GM23248 (cell line): Measurements from ENCODE around the gene FHOD3. TPM values are rescaled to one million over a fixed set of nuclear protein-coding genes. Genes with fewer than 3 reads are reported as not detected.

ENCODE experiments used
- DNase-seq: peaks from one replicate; pipeline ENCODE4 v3.0.0-alpha.2; 2015
- H2AFZ ChIP-seq: fragments of 200-600 bp; sonication (generic); 2 replicates; pipeline ENCODE4 v1.6.1; 2016; ENCODE audit warnings: antibody characterized with exemption
- H3F3A ChIP-seq: fragments of 200-600 bp; sonication (generic); 2 replicates; pipeline ENCODE4 v1.6.1; 2016; ENCODE audit warnings: mild to moderate bottlenecking, antibody characterized with exemption, mixed run types; ENCODE audit not compliant: insufficient read depth
- H3K27ac ChIP-seq: fragments of 200-600 bp; sonication (generic); 2 replicates; pipeline ENCODE4 v1.5.1; 2016; ENCODE audit warnings: mild to moderate bottlenecking
- H3K27me3 ChIP-seq: fragments of 200-600 bp; sonication (generic); replicated peaks from 2 replicates; pipeline ENCODE4 v1.6.1; 2016; ENCODE audit warnings: mild to moderate bottlenecking; ENCODE audit not compliant: insufficient read depth
- H3K36me3 ChIP-seq: fragments of 200-600 bp; sonication (generic); 2 replicates; pipeline ENCODE4 v1.6.1; 2016; ENCODE audit warnings: low read depth, mild to moderate bottlenecking
- H3K4me1 ChIP-seq: fragments of 200-600 bp; sonication (generic); 2 replicates; pipeline ENCODE4 v1.6.1; 2016; ENCODE audit warnings: mild to moderate bottlenecking; ENCODE audit not compliant: insufficient read depth
- H3K4me2 ChIP-seq: fragments of 200-600 bp; sonication (generic); one replicate; pipeline ENCODE4 v1.6.1; 2016; ENCODE audit warnings: mild to moderate bottlenecking; ENCODE audit not compliant: unreplicated experiment
- H3K4me3 ChIP-seq: fragments of 200-600 bp; sonication (generic); 2 replicates; pipeline ENCODE4 v1.5.1; 2016; ENCODE audit warnings: mild to moderate bottlenecking
- H3K79me2 ChIP-seq: fragments of 200-600 bp; sonication (generic); 2 replicates; pipeline ENCODE4 v1.6.1; 2016; ENCODE audit warnings: mild to moderate bottlenecking; ENCODE audit not compliant: insufficient read depth
- H3K9ac ChIP-seq: fragments of 200-600 bp; sonication (generic); 2 replicates; pipeline ENCODE4 v1.6.1; 2016; ENCODE audit warnings: mild to moderate bottlenecking
- H3K9me2 ChIP-seq: fragments of 200-600 bp; sonication (generic); 2 replicates; pipeline ENCODE4 v1.6.1; 2016; ENCODE audit warnings: mixed run types, mild to moderate bottlenecking, moderate library complexity; ENCODE audit not compliant: insufficient read depth
- H3K9me3 ChIP-seq: fragments of 200-600 bp; sonication (generic); one replicate; pipeline ENCODE4 v1.6.1; 2017; ENCODE audit warnings: low read depth
- H4K20me1 ChIP-seq: fragments of 200-600 bp; sonication (generic); 2 replicates; pipeline ENCODE4 v1.6.0; 2016; ENCODE audit not compliant: insufficient read depth
- EZH2 ChIP-seq: fragments of 200-600 bp; sonication (generic); IDR thresholded peaks from 2 replicates; pipeline ENCODE4 v1.6.1; 2018; ENCODE audit warnings: antibody characterized with exemption, mild to moderate bottlenecking; ENCODE audit not compliant: insufficient read depth, poor library complexity, severe bottlenecking
- EZH2phosphoT487 ChIP-seq: fragments of 200-600 bp; sonication (generic); IDR thresholded peaks from 2 replicates; pipeline ENCODE4 v1.6.1; 2018; ENCODE audit warnings: antibody characterized with exemption, moderate library complexity, mild to moderate bottlenecking, low read depth; ENCODE audit not compliant: insufficient read depth
- WGBS, 2 experiments: methylation state at CpG; one replicate each; pipeline ENCODE4 v1.1.6; 2015 to 2017; ENCODE audit warnings: low lambda C conversion rate in 2 of 2, low coverage in 1 of 2; ENCODE audit errors: missing lambda C conversion rate in 2 of 2; 5-methylcytosine and 5-hydroxymethylcytosine counted together
- in situ Hi-C: fragments of 300-500 bp; cut with MboI; formaldehyde crosslinking; loops from 2 replicates; pipeline ENCODE4 v1.15.0; 2020
- polyA plus RNA-seq: library from polyadenylated mRNA; unstranded; fragments of >200 nt; fragmentation: Nextera tagmentation; extraction: Ambion mirVana; gene quantifications from 2 replicates; pipeline ENCODE4 v1.2.1, GENCODE V29; 2016
- total RNA-seq: library from RNA; depleted of rRNA; stranded (reverse); fragments of >200 nt; shearing (Covaris generic); gene quantifications from 2 replicates; pipeline ENCODE4 v1.2.3, GENCODE V29; 2014

FHOD3 gene
- total and polyA plus RNA-seq, 2 experiments from 2014 or later: 1.6 to 10.1 TPM

- no peaks in the 10 kb centered on the region for H3K79me2 ChIP-seq
- no peak overlapping the region for H3K9ac ChIP-seq
- no peaks in the 10 kb centered on the region for H4K20me1 ChIP-seq
- H3K9me3 ChIP-seq: no peaks in the 10 kb centered on the region
- WGBS, 2 experiments: 91 to 100% methylated on average over 2 of the region's 2 CpGs
- H3K27me3 ChIP-seq: no peaks in the 10 kb centered on the region
- H3K4me1 ChIP-seq: no peaks in the 10 kb centered on the region
- no peak overlapping the region for H3K27ac ChIP-seq
- H3K36me3 ChIP-seq: no peaks in the 10 kb centered on the region
- no peaks in the 10 kb centered on the region for H3F3A ChIP-seq
- in situ Hi-C loops: no loop called here
- no peak overlapping the region for H3K4me2 ChIP-seq
- DNase-seq: no peak
- H3K9me2 ChIP-seq: no peaks in the 10 kb centered on the region; the same call in 1 of the 2 replicates
- H3K4me3 ChIP-seq: no peak overlapping the region
- TF ChIP-seq EZH2phosphoT487 (no peak), EZH2 (no peak)
- H2AFZ ChIP-seq: no peak overlapping the region
Observed at GRCh38 chr18:36561046-36561445, 263.5 kb downstream of the FHOD3 start.

GRCh38 chr18:36564841-36565240 is 267.3 kb downstream of the FHOD3 start:
- in situ Hi-C loops: no loop called here
- Histone ChIP-seq H3K4me2 (no peak overlapping the region), H2AFZ (no peak overlapping the region), H3K9ac (no peak overlapping the region), H3K9me2 (no peaks in the 10 kb centered on the region; the same call in 1 of the 2 replicates), H3K27me3 (no peaks in the 10 kb centered on the region), H3K36me3 (no peaks in the 10 kb centered on the region), H4K20me1 (no peaks in the 10 kb centered on the region), H3K9me3 (no peaks in the 10 kb centered on the region), H3K27ac (no peak overlapping the region), H3F3A (no peaks in the 10 kb centered on the region), H3K79me2 (no peaks in the 10 kb centered on the region), H3K4me1 (no peaks in the 10 kb centered on the region), H3K4me3 (no peak overlapping the region)
- WGBS, 2 experiments: 97 to 100% methylated on average over 2 of the region's 2 CpGs
- DNase-seq: no peak
- no peak for TF ChIP-seq EZH2phosphoT487
- TF ChIP-seq EZH2: no peak

- H3K9me2 ChIP-seq: no peaks in the 10 kb centered on the region; the same call in 1 of the 2 replicates
- no peaks in the 10 kb centered on the region for H3K79me2 ChIP-seq
- H3K4me3 ChIP-seq: no peak overlapping the region
- in situ Hi-C loops: no loop called here
- no peak overlapping the region for H3K4me2 ChIP-seq
- H3K27me3 ChIP-seq: no peaks in the 10 kb centered on the region
- no peaks in the 10 kb centered on the region for H3K9me3 ChIP-seq
- H4K20me1 ChIP-seq: no peaks in the 10 kb centered on the region
- TF ChIP-seq EZH2phosphoT487: no peak
- H3K36me3 ChIP-seq: no peaks in the 10 kb centered on the region
- no peak for DNase-seq
- peaks cover 14% of the 10 kb centered on the region for H3F3A ChIP-seq
- no peak overlapping the region for H3K9ac ChIP-seq
- no peak overlapping the region for H2AFZ ChIP-seq
- whole genome bisulfite sequencing, 2 experiments: 67 to 95% methylated on average over 1 of the region's 1 CpG
- peaks cover 7% of the 10 kb centered on the region; the same call in 1 of the 2 replicates for H3K4me1 ChIP-seq
- no peak overlapping the region for H3K27ac ChIP-seq
Observed at GRCh38 chr18:36567800-36568199, 270.3 kb downstream of the FHOD3 start.

GRCh38 chr18:36568487-36568886 is 271.0 kb downstream of the FHOD3 start:
- no peak overlapping the region for H3K4me3 ChIP-seq
- H3K27me3 ChIP-seq: no peaks in the 10 kb centered on the region
- H3K4me1 ChIP-seq: peaks cover 7% of the 10 kb centered on the region; the same call in 1 of the 2 replicates
- DNase-seq: no peak
- no peaks in the 10 kb centered on the region for H3K36me3 ChIP-seq
- no peaks in the 10 kb centered on the region for H3K79me2 ChIP-seq
- H3K9me3 ChIP-seq: no peaks in the 10 kb centered on the region
- in situ Hi-C loops: no loop called here
- 94 to 97% methylated on average over 4 of the region's 4 CpGs for WGBS, 2 experiments
- no peak overlapping the region for H3K4me2 ChIP-seq
- no peak overlapping the region for H3K9ac ChIP-seq
- no peak overlapping the region for H2AFZ ChIP-seq
- H3K27ac ChIP-seq: no peak overlapping the region
- peaks cover 14% of the 10 kb centered on the region for H3F3A ChIP-seq
- H3K9me2 ChIP-seq: no peaks in the 10 kb centered on the region; the same call in 1 of the 2 replicates
- TF ChIP-seq EZH2phosphoT487 (no peak), EZH2 (no peak)
- no peaks in the 10 kb centered on the region for H4K20me1 ChIP-seq
